H7 (cell line): Measurements from ENCODE around the gene PCBP3. TPM values are rescaled to one million over a fixed set of nuclear protein-coding genes. Genes with fewer than 3 reads are reported as not detected.
A peak's percentile ranks its signal among the peaks of the same experiment; 100 is the strongest.
"Not testable (repeated sequence)": the region's sequence is repeated elsewhere in the genome, so short reads cannot be mapped to it uniquely, and the experiment has no call there.

ENCODE experiments used
- DNase-seq: peaks from one replicate; pipeline ENCODE4 v3.0.0; 2012
- H3K27me3 ChIP-seq: 2 replicates; pipeline ENCODE4 v1.6.0; 2011; ENCODE audit warnings: mild to moderate bottlenecking, low read length; ENCODE audit not compliant: control insufficient read depth, insufficient read depth
- H3K36me3 ChIP-seq: replicated peaks from 2 replicates; pipeline ENCODE4 v1.5.1; 2011; ENCODE audit warnings: low read length; ENCODE audit not compliant: control insufficient read depth, insufficient read depth
- H3K4me3 ChIP-seq: 2 replicates; pipeline ENCODE4 v1.5.1; 2011; ENCODE audit warnings: low read depth, mild to moderate bottlenecking, control low read depth, low read length, moderate library complexity; ENCODE audit not compliant: insufficient read depth
- total RNA-seq: library from RNA; depleted of rRNA; stranded (reverse); fragments of >200 nt; shearing (Covaris generic); gene quantifications from 2 replicates; pipeline ENCODE4 v1.2.3, GENCODE V29; 2014

The PCBP3 gene
- total RNA-seq, 1 experiment from 2014 or later: 1.8 TPM

- not testable (repeated sequence) for H3K27me3 ChIP-seq, H3K4me3 ChIP-seq, H3K36me3 ChIP-seq, DNase-seq
Measured at GRCh38 chr21:45832741-45833235, 189.3 kb downstream of the PCBP3 start.

DNA sequence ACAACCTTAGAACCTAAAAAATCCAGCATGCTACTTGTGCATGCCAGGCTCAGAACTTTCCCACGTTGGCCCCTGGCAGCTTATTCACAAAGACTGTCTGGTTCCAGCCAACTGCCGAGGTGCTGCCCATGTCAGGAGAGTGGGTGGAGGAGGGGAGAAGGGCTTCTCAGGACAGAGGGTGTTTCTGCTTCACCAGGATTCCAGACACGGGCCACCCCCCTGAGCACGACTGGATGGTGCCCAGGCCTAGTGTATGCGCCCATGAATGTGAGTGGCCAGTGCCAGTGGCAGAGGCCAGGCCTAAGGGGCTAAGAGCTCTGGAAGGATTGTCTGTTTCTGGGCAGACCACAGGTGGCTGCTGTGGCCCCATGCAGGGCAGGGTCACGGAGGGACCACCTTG is 189.9 kb downstream of the PCBP3 start:
- Histone ChIP-seq H3K27me3 (no peaks in the 10 kb centered on the region), H3K4me3 (no peak overlapping the region), H3K36me3 (no peaks in the 10 kb centered on the region)
- peak; percentile 40 for DNase-seq

- peak; percentile 35 for DNase-seq
- Histone ChIP-seq H3K4me3 (no peak overlapping the region), H3K27me3 (no peaks in the 10 kb centered on the region), H3K36me3 (no peaks in the 10 kb centered on the region)
Measured at GRCh38 chr21:45834026-45834715, 190.6 kb downstream of the PCBP3 start.

GRCh38 chr21:45834821-45835293 is 191.3 kb downstream of the PCBP3 start:
- peak; percentile 89 for DNase-seq
- Histone ChIP-seq H3K4me3 (no peak overlapping the region), H3K36me3 (no peaks in the 10 kb centered on the region), H3K27me3 (no peaks in the 10 kb centered on the region)

GRCh38 chr21:45835301-45836267 is 192.1 kb downstream of the PCBP3 start:
- H3K4me3 ChIP-seq: no peak overlapping the region
- DNase-seq: peak; percentile 48
- no peaks in the 10 kb centered on the region for H3K27me3 ChIP-seq
- no peaks in the 10 kb centered on the region for H3K36me3 ChIP-seq

DNA sequence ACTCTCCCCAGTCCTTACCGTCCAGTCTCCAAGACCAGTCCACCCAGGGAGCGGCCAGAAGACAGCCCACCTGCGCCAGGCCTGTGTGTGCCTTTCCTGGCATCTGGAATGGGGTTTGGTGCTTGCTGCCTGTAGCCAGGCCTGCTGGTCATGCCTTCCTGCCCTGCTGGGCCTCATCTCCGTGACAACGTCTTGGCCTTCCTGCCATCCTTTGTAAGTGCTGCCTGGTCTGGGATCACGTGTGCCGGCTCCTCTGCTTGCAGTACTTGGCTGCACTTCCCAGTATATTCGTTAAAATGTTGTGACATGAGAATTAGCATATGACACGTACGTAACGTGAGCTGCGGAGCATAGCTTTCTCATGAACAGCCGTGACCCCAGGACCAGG is 192.7 kb downstream of the PCBP3 start:
- Histone ChIP-seq H3K4me3 (no peak overlapping the region), H3K27me3 (no peaks in the 10 kb centered on the region), H3K36me3 (no peaks in the 10 kb centered on the region)
- peak; percentile 64 for DNase-seq

- DNase-seq: peak; percentile 47
- H3K27me3 ChIP-seq: no peaks in the 10 kb centered on the region
- H3K4me3 ChIP-seq: no peak overlapping the region
- H3K36me3 ChIP-seq: no peaks in the 10 kb centered on the region
Measured at GRCh38 chr21:45836694-45837670, 193.5 kb downstream of the PCBP3 start.

- no peak for DNase-seq
- H3K4me3 ChIP-seq: no peak overlapping the region
- no peaks in the 10 kb centered on the region for H3K36me3 ChIP-seq
- no peaks in the 10 kb centered on the region for H3K27me3 ChIP-seq
Measured at GRCh38 chr21:45837936-45838335, 194.4 kb downstream of the PCBP3 start.

DNA sequence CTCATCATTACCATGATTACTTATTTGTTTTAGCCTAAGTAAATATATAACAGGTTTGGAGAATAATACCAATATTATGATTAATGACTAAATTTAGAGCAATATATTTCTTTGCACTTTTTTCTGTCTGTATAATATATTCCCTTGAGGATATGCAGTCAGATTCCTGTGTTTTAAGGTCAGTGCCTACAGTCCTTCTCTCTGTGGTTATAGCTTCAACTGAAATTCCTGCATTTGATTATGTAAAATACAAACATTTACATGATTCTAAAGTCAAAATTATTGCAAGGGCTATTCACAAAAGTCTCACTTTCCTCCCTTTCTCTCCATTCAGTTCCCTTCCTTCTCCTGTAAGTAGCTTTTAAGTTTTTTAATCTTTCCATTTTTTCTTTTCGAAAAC is 195.1 kb downstream of the PCBP3 start:
- H3K27me3 ChIP-seq: no peaks in the 10 kb centered on the region
- no peaks in the 10 kb centered on the region for H3K36me3 ChIP-seq
- no peak for DNase-seq
- no peak overlapping the region for H3K4me3 ChIP-seq

DNA sequence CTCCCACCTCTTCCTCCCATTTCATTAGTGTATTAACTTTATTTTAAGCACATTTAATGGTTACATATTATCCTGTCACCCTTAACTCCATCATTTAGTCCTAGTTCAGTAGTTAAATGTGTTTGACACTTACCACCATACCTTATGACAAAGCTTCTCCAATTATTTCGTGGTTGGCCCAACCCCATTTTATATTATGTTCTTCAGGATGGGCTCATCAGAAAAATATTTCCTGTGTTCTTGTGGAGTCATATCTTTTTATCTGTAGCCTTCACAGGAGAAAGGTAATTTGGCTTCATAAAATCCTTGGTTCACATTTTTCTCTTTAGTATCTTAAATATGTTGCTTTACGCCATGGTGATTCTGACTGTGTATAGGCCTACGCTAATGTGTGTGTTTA is 195.7 kb downstream of the PCBP3 start:
- H3K36me3 ChIP-seq: no peaks in the 10 kb centered on the region
- DNase-seq: no peak

GRCh38 chr21:45841033-45841432 is 197.5 kb downstream of the PCBP3 start:
- H3K4me3 ChIP-seq: no peak overlapping the region
- no peaks in the 10 kb centered on the region for H3K36me3 ChIP-seq
- H3K27me3 ChIP-seq: no peaks in the 10 kb centered on the region
- DNase-seq: no peak

More for the DNA sequence above, 195.7 kb downstream of the PCBP3 start:
- H3K27me3 ChIP-seq: no peaks in the 10 kb centered on the region
- H3K4me3 ChIP-seq: no peak overlapping the region

GRCh38 chr21:45843426-45843825 is 199.9 kb downstream of the PCBP3 start:
- no peaks in the 10 kb centered on the region for H3K36me3 ChIP-seq
- H3K4me3 ChIP-seq: no peak overlapping the region
- DNase-seq: no peak
- H3K27me3 ChIP-seq: no peaks in the 10 kb centered on the region

DNA sequence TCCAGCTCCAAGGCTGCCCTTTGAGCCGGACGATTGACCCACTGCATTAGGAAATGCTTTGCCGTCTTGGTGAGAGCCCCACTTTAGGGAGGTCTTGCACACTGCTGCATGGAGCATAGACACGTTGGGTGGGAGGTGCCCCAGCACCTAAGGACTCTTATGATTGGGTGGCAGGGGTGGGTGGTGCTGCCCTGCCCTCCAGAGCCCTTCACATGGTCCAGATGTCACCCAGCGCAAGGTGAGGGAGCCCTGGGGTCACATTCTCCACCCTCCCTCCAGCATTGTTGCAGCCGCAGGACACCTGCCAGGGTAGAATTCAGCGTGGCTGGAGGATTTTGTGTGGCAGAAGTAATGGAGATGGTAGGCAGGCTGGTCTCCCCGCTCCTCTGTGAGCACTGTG is 200.7 kb downstream of the PCBP3 start:
- no peak for DNase-seq
- no peaks in the 10 kb centered on the region for H3K36me3 ChIP-seq

More for the DNA sequence above, 200.7 kb downstream of the PCBP3 start:
- Histone ChIP-seq H3K27me3 (no peaks in the 10 kb centered on the region), H3K4me3 (no peak overlapping the region)
